Liver (tissue), 3 donors: ENCODE measurements around the gene DIP2C.

Source experiments
- GABPA ChIP-seq, 2 donors: IDR thresholded peaks in 1 of 2; conservative IDR thresholded peaks in 1 of 2; 2 replicates each; pipeline ENCODE4 v1.6.1; 2016; ENCODE audit warnings: antibody characterized with exemption in 2 of 2, mild to moderate bottlenecking in 1 of 2, moderate library complexity in 1 of 2
- YY1 ChIP-seq: IDR thresholded peaks from 2 replicates; pipeline ENCODE4 v1.6.1; 2016; ENCODE audit warnings: antibody characterized with exemption, mild to moderate bottlenecking
- TF ChIP-seq, protein P1 (sequence below): fragments of 150-350 bp; IDR thresholded peaks from 2 replicates; pipeline ENCODE4 v1.5.1; 2017; ENCODE audit warnings: improper control_type of control experiment, low read depth, low read length; ENCODE audit not compliant: missing input control
- TF ChIP-seq, protein P2 (sequence below): IDR thresholded peaks from 2 replicates; pipeline ENCODE4 v1.6.1; 2016; ENCODE audit warnings: antibody characterized with exemption
- donor health status: healthy.
- donor health status: healthy.

DNA sequence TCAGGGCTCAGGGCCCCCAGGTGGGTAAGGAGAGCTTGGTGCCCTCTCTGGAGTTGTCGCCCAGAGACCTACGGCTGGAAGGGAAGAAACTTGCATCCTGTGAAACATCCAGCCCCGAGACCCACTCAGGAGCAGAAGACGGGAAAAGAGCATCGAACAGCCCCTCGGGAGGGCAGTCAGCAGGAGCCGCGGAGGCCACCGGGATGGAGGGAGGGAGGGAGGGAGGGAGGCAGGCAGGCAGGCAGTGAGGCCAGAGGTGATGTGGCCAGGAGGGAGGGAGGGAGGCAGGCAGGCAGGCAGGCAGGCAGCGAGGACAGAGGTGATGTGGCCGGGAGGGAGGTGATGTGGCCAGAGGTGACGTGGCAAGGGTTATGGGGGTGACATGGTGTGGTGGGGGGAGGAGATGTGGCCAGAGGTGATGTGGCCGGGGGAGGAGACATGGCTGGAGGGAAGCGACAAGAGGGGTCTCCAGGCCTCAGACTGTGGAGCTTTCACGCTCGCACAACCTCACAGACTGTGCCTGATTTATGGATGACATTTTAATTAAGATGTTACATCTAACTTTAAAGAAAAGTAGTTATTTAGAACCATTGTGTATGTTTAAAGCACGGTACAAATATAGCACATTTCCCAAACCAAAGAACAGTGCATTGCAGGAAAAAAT lies 141.1 kb downstream of the DIP2C start:
- TF ChIP-seq, protein P1, sequence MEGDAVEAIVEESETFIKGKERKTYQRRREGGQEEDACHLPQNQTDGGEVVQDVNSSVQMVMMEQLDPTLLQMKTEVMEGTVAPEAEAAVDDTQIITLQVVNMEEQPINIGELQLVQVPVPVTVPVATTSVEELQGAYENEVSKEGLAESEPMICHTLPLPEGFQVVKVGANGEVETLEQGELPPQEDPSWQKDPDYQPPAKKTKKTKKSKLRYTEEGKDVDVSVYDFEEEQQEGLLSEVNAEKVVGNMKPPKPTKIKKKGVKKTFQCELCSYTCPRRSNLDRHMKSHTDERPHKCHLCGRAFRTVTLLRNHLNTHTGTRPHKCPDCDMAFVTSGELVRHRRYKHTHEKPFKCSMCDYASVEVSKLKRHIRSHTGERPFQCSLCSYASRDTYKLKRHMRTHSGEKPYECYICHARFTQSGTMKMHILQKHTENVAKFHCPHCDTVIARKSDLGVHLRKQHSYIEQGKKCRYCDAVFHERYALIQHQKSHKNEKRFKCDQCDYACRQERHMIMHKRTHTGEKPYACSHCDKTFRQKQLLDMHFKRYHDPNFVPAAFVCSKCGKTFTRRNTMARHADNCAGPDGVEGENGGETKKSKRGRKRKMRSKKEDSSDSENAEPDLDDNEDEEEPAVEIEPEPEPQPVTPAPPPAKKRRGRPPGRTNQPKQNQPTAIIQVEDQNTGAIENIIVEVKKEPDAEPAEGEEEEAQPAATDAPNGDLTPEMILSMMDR: no peak
- no peak for TF ChIP-seq YY1
- no peak for TF ChIP-seq GABPA (IDR thresholded peaks at IDR 0.05 in 1 of 2, conservative IDR thresholded peaks at IDR 0.05 in 1 of 2)
- TF ChIP-seq, protein P2, sequence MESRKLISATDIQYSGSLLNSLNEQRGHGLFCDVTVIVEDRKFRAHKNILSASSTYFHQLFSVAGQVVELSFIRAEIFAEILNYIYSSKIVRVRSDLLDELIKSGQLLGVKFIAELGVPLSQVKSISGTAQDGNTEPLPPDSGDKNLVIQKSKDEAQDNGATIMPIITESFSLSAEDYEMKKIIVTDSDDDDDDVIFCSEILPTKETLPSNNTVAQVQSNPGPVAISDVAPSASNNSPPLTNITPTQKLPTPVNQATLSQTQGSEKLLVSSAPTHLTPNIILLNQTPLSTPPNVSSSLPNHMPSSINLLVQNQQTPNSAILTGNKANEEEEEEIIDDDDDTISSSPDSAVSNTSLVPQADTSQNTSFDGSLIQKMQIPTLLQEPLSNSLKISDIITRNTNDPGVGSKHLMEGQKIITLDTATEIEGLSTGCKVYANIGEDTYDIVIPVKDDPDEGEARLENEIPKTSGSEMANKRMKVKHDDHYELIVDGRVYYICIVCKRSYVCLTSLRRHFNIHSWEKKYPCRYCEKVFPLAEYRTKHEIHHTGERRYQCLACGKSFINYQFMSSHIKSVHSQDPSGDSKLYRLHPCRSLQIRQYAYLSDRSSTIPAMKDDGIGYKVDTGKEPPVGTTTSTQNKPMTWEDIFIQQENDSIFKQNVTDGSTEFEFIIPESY: no peak
